ENCODE measurements around the gene ADGRF4. TPM values are rescaled to one million over a fixed set of nuclear protein-coding genes. Genes with fewer than 3 reads are reported as not detected.

ADGRF4 gene
- polyA plus RNA-seq, 1 donor (not counting 4 experiments of a cell fraction or from before 2014, with no cell fraction given) = 30.2 TPM

- no peaks in the 10 kb centered on the region for H3K36me3 ChIP-seq (ENCODE audit: control insufficient read depth in 2 of 2, extremely low read depth in 1 of 2, insufficient read depth in 2 of 2, low read length in 2 of 2)
- no peaks in the 10 kb centered on the region for H3K27me3 ChIP-seq (ENCODE audit: control insufficient read depth, extremely low read depth, insufficient read depth, low read length)
- no peak overlapping the region for H2AFZ ChIP-seq (ENCODE audit: control insufficient read depth, low read length)
- no peak overlapping the region for H3K4me2 ChIP-seq (ENCODE audit: control insufficient read depth, extremely low read depth, insufficient read depth, low read depth, low read length)
- DNase-seq (ENCODE audit: low read depth, low spot score) = no peak
- no peak overlapping the region for H3K9ac ChIP-seq (ENCODE audit: control insufficient read depth, extremely low read depth, insufficient read depth, low read length)
- no peaks in the 10 kb centered on the region for H3K79me2 ChIP-seq (ENCODE audit: control insufficient read depth, insufficient read depth, low read length)
- H4K20me1 ChIP-seq (ENCODE audit: control insufficient read depth, extremely low read depth, insufficient read depth, low read length) = no peaks in the 10 kb centered on the region
- no peaks in the 10 kb centered on the region for H3K4me1 ChIP-seq (ENCODE audit: control insufficient read depth, extremely low read depth, insufficient read depth, low read length)
- TF ChIP-seq CTCF (optimal IDR thresholded peaks at IDR 0.05 in 1 of 3, IDR thresholded peaks at IDR 0.05 in 1 of 3, conservative IDR thresholded peaks at IDR 0.05 in 1 of 3; ENCODE audit: extremely low read depth in 1 of 3, insufficient read depth in 2 of 3, low read length in 3 of 3) (no peak), EZH2 (IDR thresholded peaks at IDR 0.05; ENCODE audit: low read length) (no peak)
- H3K9me1 ChIP-seq (ENCODE audit: control insufficient read depth, extremely low read depth, insufficient read depth, low read length) = no peaks in the 10 kb centered on the region
- H3K9me3 ChIP-seq (ENCODE audit: control insufficient read depth, low read depth, low read length) = no peaks in the 10 kb centered on the region
- no peak for FAIRE-seq
- no peak overlapping the region for H3K27ac ChIP-seq (ENCODE audit: control insufficient read depth, insufficient read depth, low read length)
- no peak overlapping the region for H3K4me3 ChIP-seq (ENCODE audit: control insufficient read depth in 2 of 3, extremely low read depth in 1 of 3, insufficient read depth in 2 of 3, low read depth in 1 of 3, low read length in 3 of 3)
- dilution Hi-C loops (cut with MboI; ENCODE audit: extremely low pct_ligation_motif_present, low sequenced_read_pairs) = no loop called here
These were observed 68.1 kb downstream of the ADGRF4 start for GRCh38 chr6:47766445-47766844.

DNA sequence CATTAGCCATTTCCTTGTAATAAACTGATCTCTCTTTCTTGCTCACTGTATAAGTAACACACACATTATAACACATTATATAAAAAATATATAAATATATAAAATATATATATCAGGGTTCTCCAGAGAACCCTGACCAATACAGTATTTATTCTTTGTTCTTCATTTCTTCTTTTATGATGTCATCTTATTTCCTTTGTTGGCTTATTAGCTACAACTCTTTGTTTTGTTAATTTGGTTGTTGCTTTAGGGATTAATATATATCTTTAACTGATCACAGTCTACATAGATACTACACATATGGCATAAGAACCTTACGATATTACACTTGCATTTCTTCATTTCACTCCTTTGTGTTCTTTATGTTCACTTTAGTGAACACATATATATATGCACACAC lies 68.7 kb downstream of the ADGRF4 start:
- H3K27me3 ChIP-seq (ENCODE audit: control insufficient read depth, extremely low read depth, insufficient read depth, low read length) = no peaks in the 10 kb centered on the region
- no peaks in the 10 kb centered on the region for H3K9me3 ChIP-seq (ENCODE audit: control insufficient read depth, low read depth, low read length)
- DNase-seq (ENCODE audit: low read depth, low spot score) = no peak
- no peak overlapping the region for H3K27ac ChIP-seq (ENCODE audit: control insufficient read depth, insufficient read depth, low read length)
- no peaks in the 10 kb centered on the region for H3K79me2 ChIP-seq (ENCODE audit: control insufficient read depth, insufficient read depth, low read length)
- no peak overlapping the region for H2AFZ ChIP-seq (ENCODE audit: control insufficient read depth, low read length)
- no peaks in the 10 kb centered on the region for H4K20me1 ChIP-seq (ENCODE audit: control insufficient read depth, extremely low read depth, insufficient read depth, low read length)
- no peaks in the 10 kb centered on the region for H3K9me1 ChIP-seq (ENCODE audit: control insufficient read depth, extremely low read depth, insufficient read depth, low read length)
- no peak for TF ChIP-seq CTCF (optimal IDR thresholded peaks at IDR 0.05 in 1 of 3, IDR thresholded peaks at IDR 0.05 in 1 of 3, conservative IDR thresholded peaks at IDR 0.05 in 1 of 3; ENCODE audit: extremely low read depth in 1 of 3, insufficient read depth in 2 of 3, low read length in 3 of 3)
- TF ChIP-seq EZH2 (IDR thresholded peaks at IDR 0.05; ENCODE audit: low read length) = no peak
- no peak overlapping the region for H3K4me3 ChIP-seq (ENCODE audit: control insufficient read depth in 2 of 3, extremely low read depth in 1 of 3, insufficient read depth in 2 of 3, low read depth in 1 of 3, low read length in 3 of 3)
- H3K36me3 ChIP-seq (ENCODE audit: control insufficient read depth in 2 of 2, extremely low read depth in 1 of 2, insufficient read depth in 2 of 2, low read length in 2 of 2) = no peaks in the 10 kb centered on the region
- no peaks in the 10 kb centered on the region for H3K4me1 ChIP-seq (ENCODE audit: control insufficient read depth, extremely low read depth, insufficient read depth, low read length)
- FAIRE-seq = no peak
- H3K4me2 ChIP-seq (ENCODE audit: control insufficient read depth, extremely low read depth, insufficient read depth, low read depth, low read length) = no peak overlapping the region
- H3K9ac ChIP-seq (ENCODE audit: control insufficient read depth, extremely low read depth, insufficient read depth, low read length) = no peak overlapping the region
- dilution Hi-C loops (cut with MboI; ENCODE audit: extremely low pct_ligation_motif_present, low sequenced_read_pairs) = no loop called here
